ENCODE results near the gene FHL2.

Gene FHL2

DNA sequence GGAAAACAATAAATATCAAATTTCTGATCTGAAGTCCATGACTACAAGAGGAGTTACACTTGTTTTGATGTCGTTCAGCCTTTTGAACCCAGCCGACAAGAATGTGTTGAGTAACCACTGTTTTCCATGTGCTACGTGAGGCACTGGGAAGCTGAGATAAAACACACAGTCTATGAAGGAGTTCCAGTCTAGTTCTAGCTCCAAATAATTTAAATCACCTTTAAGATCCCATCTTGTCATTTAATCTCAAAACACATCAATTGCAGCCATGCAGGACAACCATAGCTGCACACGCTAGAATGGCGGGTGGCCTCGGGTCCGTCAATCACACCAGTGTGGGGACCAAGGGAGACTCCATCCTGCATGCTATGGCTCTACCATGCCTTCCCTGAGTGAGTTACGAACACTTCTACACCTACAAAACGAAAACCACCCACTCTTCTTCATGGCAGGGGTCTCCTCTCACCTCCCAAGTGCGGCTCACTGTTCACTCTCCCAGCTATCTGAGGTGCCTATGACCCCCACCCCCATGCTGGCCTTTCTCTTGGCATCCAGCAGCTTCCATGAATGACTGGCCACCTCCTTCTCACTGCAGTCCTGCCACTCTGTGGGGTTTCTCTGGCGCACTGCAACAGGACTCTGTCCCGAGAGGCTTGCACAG lies 3.8 kb downstream of the FHL2 start:
- H3K4me2 ChIP-seq (ENCODE audit: low read length) = no peak overlapping the region
- H2AFZ ChIP-seq = no peak overlapping the region

GRCh38 chr2:105393373-105394055 lies 5.3 kb downstream of the FHL2 start:
- Histone ChIP-seq H3K79me2 (no peaks in the 10 kb centered on the region), H3K4me2 (ENCODE audit: low read length) (no peak overlapping the region), H3K36me3 (ENCODE audit: control insufficient read depth, insufficient read depth, low read length) (no peaks in the 10 kb centered on the region), H3K27me3 (ENCODE audit: control insufficient read depth, insufficient read depth, low read length) (no peaks in the 10 kb centered on the region), H3K4me3 (ENCODE audit: low read depth, low read length) (no peak overlapping the region), H2AFZ (no peak overlapping the region), H3K4me1 (no peaks in the 10 kb centered on the region), H3K9ac (no peak overlapping the region), H3K27ac (no peak overlapping the region), H3K9me3 (ENCODE audit: control insufficient read depth, low read length) (no peaks in the 10 kb centered on the region)
- TF ChIP-seq CTCF (IDR thresholded peaks at IDR 0.05) = no peak

More for the DNA sequence above, 3.8 kb downstream of the FHL2 start:
- Histone ChIP-seq H3K27ac (no peak overlapping the region), H3K4me1 (no peaks in the 10 kb centered on the region), H3K4me3 (ENCODE audit: low read depth, low read length) (no peak overlapping the region), H3K79me2 (no peaks in the 10 kb centered on the region), H3K9ac (no peak overlapping the region), H3K27me3 (ENCODE audit: control insufficient read depth, insufficient read depth, low read length) (peaks cover 2% of the 10 kb centered on the region), H3K9me3 (ENCODE audit: control insufficient read depth, low read length) (no peaks in the 10 kb centered on the region), H3K36me3 (ENCODE audit: control insufficient read depth, insufficient read depth, low read length) (no peaks in the 10 kb centered on the region)
- no peak for TF ChIP-seq CTCF (IDR thresholded peaks at IDR 0.05)

DNA sequence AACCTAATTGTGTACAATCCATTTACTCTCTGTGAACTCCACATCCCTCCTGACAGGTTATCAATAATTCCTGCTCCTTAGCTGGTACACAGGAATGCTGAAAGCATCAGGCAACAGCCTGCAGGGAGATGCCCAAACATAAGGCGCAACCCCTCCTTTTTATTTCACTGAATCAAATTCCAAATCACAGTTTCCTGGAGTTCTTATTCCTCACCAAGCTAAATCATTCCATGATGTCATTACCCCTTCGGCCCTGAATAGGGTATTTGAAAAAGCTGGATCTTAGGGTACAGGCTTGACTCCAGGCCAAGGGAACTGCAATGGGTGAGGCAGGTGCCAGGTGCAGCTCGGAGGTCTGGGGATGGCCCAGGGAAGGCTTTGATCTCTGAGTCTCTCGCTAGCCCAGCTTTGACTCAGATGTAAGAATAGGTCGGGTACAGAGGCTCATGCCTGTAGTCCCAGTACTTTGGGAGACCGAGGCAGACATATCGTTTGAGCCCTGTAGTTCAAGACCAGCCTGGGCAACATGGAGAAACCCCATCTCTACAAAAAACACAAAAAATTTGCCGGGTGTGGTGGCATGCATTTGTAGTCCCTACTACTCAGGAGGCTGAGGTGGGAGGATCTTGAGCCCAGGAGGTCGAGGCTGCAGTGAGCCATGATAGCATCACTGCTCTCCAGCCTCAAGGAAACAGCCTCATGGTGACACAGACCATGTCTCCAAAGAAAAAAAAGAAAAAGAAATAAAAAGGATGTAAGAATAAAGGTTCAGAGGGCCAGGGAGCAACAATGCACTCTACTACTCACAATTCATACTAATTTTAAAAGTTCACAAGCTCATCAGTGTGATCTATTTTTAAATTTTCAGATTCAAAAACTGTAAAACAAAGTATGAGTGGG lies 6.8 kb downstream of the FHL2 start:
- Histone ChIP-seq H3K79me2 (no peaks in the 10 kb centered on the region), H3K4me3 (ENCODE audit: low read depth, low read length) (no peak overlapping the region), H3K36me3 (ENCODE audit: control insufficient read depth, insufficient read depth, low read length) (no peaks in the 10 kb centered on the region), H2AFZ (no peak overlapping the region), H3K4me1 (no peaks in the 10 kb centered on the region), H3K4me2 (ENCODE audit: low read length) (no peak overlapping the region), H3K9ac (no peak overlapping the region), H3K27me3 (ENCODE audit: control insufficient read depth, insufficient read depth, low read length) (no peaks in the 10 kb centered on the region), H3K9me3 (ENCODE audit: control insufficient read depth, low read length) (no peaks in the 10 kb centered on the region), H3K27ac (no peak overlapping the region)
- TF ChIP-seq CTCF (IDR thresholded peaks at IDR 0.05) = no peak

- H3K4me2 ChIP-seq (ENCODE audit: low read length) = no peak overlapping the region
- H3K36me3 ChIP-seq (ENCODE audit: control insufficient read depth, insufficient read depth, low read length) = no peaks in the 10 kb centered on the region
- H3K4me3 ChIP-seq (ENCODE audit: low read depth, low read length) = no peak overlapping the region
- no peaks in the 10 kb centered on the region for H3K27me3 ChIP-seq (ENCODE audit: control insufficient read depth, insufficient read depth, low read length)
- H3K9ac ChIP-seq = no peak overlapping the region
- H2AFZ ChIP-seq = no peak overlapping the region
- H3K4me1 ChIP-seq = no peaks in the 10 kb centered on the region
- TF ChIP-seq CTCF (IDR thresholded peaks at IDR 0.05) = no peak
- no peaks in the 10 kb centered on the region for H3K79me2 ChIP-seq
- no peak overlapping the region for H3K27ac ChIP-seq
- no peaks in the 10 kb centered on the region for H3K9me3 ChIP-seq (ENCODE audit: control insufficient read depth, low read length)
These were observed 7.7 kb downstream of the FHL2 start for GRCh38 chr2:105391058-105391627.
